HUES48 (cell line): ENCODE results near the gene DRC3.
"Not testable (repeated sequence)": the region's sequence is repeated elsewhere in the genome, so short reads cannot be mapped to it uniquely, and the experiment has no call there.

Experiments
- H3K27ac ChIP-seq: one replicate; pipeline ENCODE4 v1.7.0; 2013; ENCODE audit warnings: low read depth, low read length, inconsistent platforms
- H3K27me3 ChIP-seq: 2 replicates; pipeline ENCODE4 v1.6.1; 2013; ENCODE audit warnings: mild to moderate bottlenecking, low read length; ENCODE audit not compliant: control insufficient read depth, insufficient read depth
- H3K36me3 ChIP-seq: 2 replicates; pipeline ENCODE4 v1.6.1; 2013; ENCODE audit warnings: low read length; ENCODE audit not compliant: control insufficient read depth, insufficient read depth
- H3K4me1 ChIP-seq: 2 replicates; pipeline ENCODE4 v1.6.1; 2013; ENCODE audit warnings: mild to moderate bottlenecking, low read length; ENCODE audit not compliant: control insufficient read depth, insufficient read depth
- H3K4me3 ChIP-seq: 2 replicates; pipeline ENCODE4 v1.5.1; 2013; ENCODE audit warnings: mild to moderate bottlenecking, low read depth, low read length
- H3K9ac ChIP-seq: 2 replicates; pipeline ENCODE4 v1.6.1; 2013; ENCODE audit warnings: mild to moderate bottlenecking, low read depth, low read length, moderate library complexity
- H3K9me3 ChIP-seq: 2 replicates; pipeline ENCODE4 v1.6.1; 2013; ENCODE audit warnings: low read length; ENCODE audit not compliant: control insufficient read depth, insufficient read depth

DRC3 gene

DNA sequence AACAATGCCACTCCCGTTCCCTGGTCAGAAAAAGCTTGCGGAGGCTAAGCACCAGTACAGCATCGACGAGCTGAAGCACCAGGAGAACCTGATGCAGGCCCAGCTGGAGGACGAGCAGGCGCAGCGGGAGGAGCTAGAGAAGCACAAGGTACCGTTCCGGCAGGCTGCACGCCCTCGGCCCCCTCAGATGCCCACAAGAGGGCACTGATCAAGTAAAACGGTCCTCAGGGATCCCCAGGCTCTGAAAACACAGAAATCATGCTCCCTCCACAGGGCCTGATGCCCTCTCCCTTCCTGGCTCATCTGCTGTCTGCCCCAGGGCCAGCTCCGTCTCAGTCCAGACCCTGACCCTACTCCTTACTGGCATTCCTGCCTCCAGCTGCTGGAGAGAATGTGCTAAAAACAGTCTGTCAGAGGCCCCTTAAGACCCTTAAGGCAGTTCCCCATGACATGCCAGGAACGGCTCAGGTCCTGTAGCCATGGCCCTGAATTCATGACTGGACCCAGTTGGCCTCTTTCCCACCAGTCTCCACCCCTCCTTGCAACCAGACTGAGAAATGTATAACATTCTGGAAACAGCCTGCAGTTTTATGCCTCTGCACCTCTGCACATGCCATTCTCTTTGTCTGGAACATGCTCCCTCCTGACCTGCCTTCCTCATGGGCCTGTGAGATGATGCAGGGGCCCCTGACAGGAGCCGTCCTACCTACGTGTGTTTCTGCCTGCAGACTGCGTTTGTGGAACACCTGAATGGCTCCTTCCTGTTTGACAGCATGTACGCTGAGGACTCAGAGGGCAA, 21.8 kb downstream of the DRC3 start:
- no peak overlapping the region for H3K4me3 ChIP-seq
- H3K4me1 ChIP-seq = no peaks in the 10 kb centered on the region
- H3K9ac ChIP-seq = no peak overlapping the region
- H3K36me3 ChIP-seq = no peaks in the 10 kb centered on the region
- no peak overlapping the region for H3K27ac ChIP-seq
- no peaks in the 10 kb centered on the region for H3K27me3 ChIP-seq
- no peaks in the 10 kb centered on the region for H3K9me3 ChIP-seq

DNA sequence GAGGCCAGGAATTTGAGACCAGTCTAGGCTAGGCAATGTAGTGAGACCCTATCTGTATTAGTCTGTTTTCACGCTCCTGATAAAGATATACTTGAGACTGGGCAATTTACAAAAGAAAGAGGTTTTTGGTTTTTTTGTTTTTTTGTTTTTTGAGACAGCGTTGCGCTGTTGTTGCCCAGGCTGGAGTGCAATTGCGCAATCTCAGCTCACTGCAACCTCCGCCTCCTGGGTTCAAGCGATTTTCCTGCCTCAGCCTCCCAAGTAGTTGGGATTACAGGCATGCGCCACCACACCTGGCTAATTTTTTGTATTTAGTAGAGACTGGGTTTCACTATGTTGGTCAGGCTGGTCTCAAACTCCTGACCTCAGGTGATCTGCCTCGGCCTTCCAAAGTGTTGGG, 23.2 kb downstream of the DRC3 start:
- H3K36me3 ChIP-seq, H3K4me1 ChIP-seq, H3K27ac ChIP-seq, H3K9ac ChIP-seq, H3K4me3 ChIP-seq, H3K27me3 ChIP-seq, H3K9me3 ChIP-seq: not testable (repeated sequence)

GRCh38 chr17:17998934-17999333, 26.3 kb downstream of the DRC3 start:
- no peaks in the 10 kb centered on the region for H3K27me3 ChIP-seq
- no peak overlapping the region for H3K9ac ChIP-seq
- H3K27ac ChIP-seq = no peak overlapping the region
- H3K9me3 ChIP-seq = no peaks in the 10 kb centered on the region
- H3K36me3 ChIP-seq = no peaks in the 10 kb centered on the region
- no peaks in the 10 kb centered on the region for H3K4me1 ChIP-seq
- H3K4me3 ChIP-seq = no peak overlapping the region

DNA sequence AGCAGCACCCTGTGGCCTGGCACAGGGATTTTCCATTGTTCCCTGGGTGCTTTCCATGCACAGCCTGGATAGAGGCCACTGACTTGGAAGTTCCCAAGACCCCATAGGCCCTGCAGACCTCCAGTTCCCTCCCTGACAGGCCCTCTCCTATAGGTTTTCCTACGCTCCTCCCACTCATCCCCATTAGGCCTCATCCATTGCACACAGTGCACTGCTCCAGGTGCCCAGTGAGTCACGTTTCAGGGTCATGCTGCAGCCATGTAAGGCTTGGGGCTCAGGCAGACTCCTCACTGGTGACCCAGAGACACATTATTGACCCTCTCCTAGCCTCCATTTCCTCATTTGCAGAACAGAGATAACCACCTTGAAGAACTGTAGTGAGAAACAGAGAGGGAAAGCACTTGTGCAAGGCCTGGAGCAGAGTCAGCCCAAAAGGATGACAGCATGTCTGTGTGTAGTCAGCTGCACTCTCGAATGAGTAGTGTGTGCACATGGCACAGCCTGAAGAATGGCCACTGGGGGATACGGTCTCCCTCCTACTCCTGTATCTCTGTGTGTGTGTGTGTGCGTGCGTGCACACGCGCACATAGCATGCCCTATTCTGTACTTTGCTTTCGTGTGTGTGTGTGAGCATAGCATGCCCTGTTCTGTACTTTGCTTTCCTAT, 26.8 kb downstream of the DRC3 start:
- no peaks in the 10 kb centered on the region for H3K27me3 ChIP-seq
- H3K9ac ChIP-seq = no peak overlapping the region
- H3K9me3 ChIP-seq = no peaks in the 10 kb centered on the region
- H3K4me1 ChIP-seq = no peaks in the 10 kb centered on the region
- H3K27ac ChIP-seq = no peak overlapping the region
- no peaks in the 10 kb centered on the region for H3K36me3 ChIP-seq
- H3K4me3 ChIP-seq = no peak overlapping the region

- H3K4me3 ChIP-seq = no peak overlapping the region
- no peaks in the 10 kb centered on the region for H3K9me3 ChIP-seq
- H3K36me3 ChIP-seq = no peaks in the 10 kb centered on the region
- H3K27me3 ChIP-seq = no peaks in the 10 kb centered on the region
- H3K4me1 ChIP-seq = no peaks in the 10 kb centered on the region
- H3K9ac ChIP-seq = no peak overlapping the region
- H3K27ac ChIP-seq = no peak overlapping the region
Measured at GRCh38 chr17:18000030-18000408, 27.4 kb downstream of the DRC3 start.

- Histone ChIP-seq H3K27me3 (no peaks in the 10 kb centered on the region), H3K9me3 (no peaks in the 10 kb centered on the region), H3K27ac (no peak overlapping the region), H3K36me3 (no peaks in the 10 kb centered on the region), H3K4me1 (peaks cover 5% of the 10 kb centered on the region), H3K9ac (no peak overlapping the region), H3K4me3 (no peak overlapping the region)
Measured at GRCh38 chr17:18002171-18002570, 29.5 kb downstream of the DRC3 start.

DNA sequence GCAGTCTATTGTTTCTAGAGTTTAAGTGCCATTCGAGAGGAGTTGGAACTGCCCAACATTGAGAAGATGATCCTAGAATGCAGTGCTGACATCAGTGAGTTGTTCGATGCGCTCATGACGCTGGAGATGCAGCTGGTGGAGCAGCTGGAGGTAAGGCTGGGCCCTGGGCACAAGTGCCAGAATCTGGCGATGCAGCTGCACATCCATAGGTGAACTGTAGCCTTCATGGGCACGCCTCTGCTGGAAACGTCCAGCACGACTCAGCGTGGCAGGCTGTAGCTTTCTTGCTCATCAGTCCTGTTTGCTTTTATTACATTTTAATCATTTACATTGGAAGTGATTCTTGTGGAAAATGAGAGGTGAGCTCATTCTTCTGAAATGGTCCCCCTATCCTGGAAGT, 31.7 kb downstream of the DRC3 start:
- Histone ChIP-seq H3K27ac (no peak overlapping the region), H3K4me3 (no peak overlapping the region), H3K27me3 (no peaks in the 10 kb centered on the region), H3K9me3 (no peaks in the 10 kb centered on the region), H3K4me1 (peaks cover 5% of the 10 kb centered on the region), H3K36me3 (no peaks in the 10 kb centered on the region), H3K9ac (no peak overlapping the region)

DNA sequence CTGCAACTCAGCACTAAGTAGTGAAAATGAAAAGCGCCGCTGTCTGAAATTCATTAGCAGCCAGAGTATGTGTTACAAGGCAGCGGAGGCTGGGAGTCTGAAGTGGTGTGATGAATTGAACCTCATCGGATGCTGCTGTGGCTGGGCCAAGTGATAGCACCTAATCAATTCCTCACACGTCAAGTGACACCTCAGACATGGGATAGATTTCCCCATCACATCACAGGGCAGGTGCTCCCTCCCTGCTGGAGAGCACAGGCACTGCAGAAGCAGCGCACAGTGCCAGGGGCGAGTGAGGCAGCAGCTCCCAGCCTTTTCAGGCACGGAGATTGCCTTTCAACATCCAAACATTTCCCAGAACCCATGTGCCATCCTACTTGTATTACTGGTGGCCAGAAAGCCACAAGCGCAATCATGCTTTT, 32.2 kb downstream of the DRC3 start:
- H3K9me3 ChIP-seq = no peaks in the 10 kb centered on the region
- no peak overlapping the region for H3K27ac ChIP-seq
- no peak overlapping the region for H3K4me3 ChIP-seq

DNA sequence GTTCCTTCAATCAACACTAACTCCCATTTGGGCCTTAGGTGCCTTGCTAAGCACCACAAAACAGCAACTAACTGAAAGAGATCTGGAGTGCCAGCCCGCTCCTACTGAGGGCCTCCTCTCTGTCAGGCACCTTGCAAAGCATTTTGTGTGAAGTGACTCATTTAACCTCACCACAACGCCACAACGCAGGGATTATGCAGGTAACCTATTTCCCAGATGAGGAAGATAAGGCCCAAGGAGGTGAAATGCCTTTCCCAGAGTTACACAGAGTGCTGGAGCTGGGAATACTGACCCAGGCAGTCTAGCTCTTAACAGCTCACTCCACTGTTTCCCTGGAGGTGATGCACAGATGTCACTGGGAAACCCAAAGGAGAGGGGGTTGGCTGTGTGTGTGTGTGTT, 32.8 kb downstream of the DRC3 start:
- no peaks in the 10 kb centered on the region for H3K36me3 ChIP-seq
- peaks cover 5% of the 10 kb centered on the region for H3K4me1 ChIP-seq
- H3K9me3 ChIP-seq = no peaks in the 10 kb centered on the region
- H3K27ac ChIP-seq = no peak overlapping the region
- H3K4me3 ChIP-seq = no peak overlapping the region
- no peak overlapping the region for H3K9ac ChIP-seq
- no peaks in the 10 kb centered on the region for H3K27me3 ChIP-seq

More for the DNA sequence above, 32.2 kb downstream of the DRC3 start:
- no peaks in the 10 kb centered on the region for H3K36me3 ChIP-seq
- no peaks in the 10 kb centered on the region for H3K27me3 ChIP-seq
- H3K4me1 ChIP-seq = peaks cover 5% of the 10 kb centered on the region
- no peak overlapping the region for H3K9ac ChIP-seq

DNA sequence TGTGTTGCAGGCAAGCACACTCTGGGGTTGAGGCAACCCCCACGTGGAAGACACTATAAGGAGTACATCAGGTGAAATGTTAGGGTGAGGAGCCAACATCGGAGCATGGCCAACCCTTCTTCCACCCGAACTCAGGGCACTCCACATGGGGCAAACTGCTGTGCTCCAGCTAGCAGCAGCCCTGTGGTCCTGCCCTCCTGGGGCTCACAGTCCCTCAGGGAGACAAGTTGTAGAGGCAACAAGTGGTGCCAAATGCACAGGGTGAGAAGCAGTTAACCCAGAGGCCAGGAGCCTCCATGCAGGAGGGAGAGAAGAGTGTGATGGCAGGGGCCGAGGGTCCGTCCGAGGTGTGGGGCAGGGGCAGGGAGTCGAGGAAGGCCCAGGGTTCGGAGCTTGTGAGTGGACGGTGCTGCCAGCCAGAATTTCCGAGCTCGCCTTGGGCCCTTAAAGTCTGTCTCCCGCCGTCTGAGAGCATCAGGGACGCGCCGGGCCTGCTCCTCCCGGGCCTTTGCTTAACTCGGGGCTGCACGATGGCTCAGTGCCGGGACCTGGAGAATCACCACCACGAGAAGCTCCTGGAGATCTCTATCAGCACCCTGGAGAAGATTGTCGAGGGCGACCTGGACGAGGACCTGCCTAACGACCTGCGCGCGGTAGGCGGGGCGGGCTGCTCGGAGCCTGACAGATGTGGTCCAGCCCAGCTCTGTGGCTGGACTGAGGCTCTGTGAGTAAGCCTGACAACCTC, 34.0 kb downstream of the DRC3 start:
- Histone ChIP-seq H3K4me3 (no peak overlapping the region), H3K27ac (no peak overlapping the region), H3K36me3 (no peaks in the 10 kb centered on the region), H3K27me3 (no peaks in the 10 kb centered on the region), H3K4me1 (peaks cover 5% of the 10 kb centered on the region), H3K9me3 (no peaks in the 10 kb centered on the region), H3K9ac (no peak overlapping the region)
